Middle frontal gyrus (tissue), 1 donor: ENCODE data around the gene RCAN2.

Experiments
- DNase-seq: peaks from one replicate; pipeline ENCODE4 v3.0.0-alpha.2; 2015; ENCODE audit warnings: low spot score; ENCODE audit errors: extremely low spot score

The RCAN2 gene

DNA sequence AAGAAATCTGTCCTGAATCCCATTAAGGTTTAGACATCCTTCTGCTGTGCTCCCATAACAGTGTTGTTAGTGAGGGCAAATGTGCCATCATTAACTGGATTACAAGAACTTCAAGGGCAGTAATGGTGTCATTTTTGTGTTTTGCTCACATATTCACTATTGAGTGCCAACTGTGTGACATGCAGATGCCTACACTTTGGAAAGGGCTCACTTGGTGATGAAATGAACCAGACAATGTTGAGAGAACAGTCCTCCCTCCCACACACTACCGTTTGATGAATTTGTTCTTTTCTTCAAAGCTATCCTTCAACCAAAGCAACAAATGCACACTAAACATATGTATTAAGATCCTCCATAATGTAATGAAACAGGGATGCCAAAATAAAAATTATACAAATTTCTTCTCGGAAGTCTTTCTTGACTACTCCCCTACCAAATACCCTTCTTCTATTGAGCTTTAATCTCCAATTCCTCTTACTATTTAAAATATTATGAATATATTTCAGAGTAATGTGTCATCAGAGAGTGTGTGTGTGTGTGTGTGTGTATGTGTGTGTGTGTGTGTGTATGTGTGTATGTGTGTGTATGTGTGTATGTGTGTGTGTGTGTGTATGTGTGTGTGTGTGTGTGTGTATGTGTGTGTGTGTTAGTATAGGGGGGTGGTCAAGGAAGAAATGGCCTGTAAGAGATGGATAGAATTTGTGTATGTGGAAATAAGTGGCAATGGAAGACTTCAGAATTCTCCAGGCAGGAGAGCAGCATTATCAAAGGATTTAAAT is 228.1 kb downstream of the RCAN2 start:
- DNase-seq = no peak

GRCh38 chr6:46258249-46258648 is 233.0 kb downstream of the RCAN2 start:
- no peak for DNase-seq

DNA sequence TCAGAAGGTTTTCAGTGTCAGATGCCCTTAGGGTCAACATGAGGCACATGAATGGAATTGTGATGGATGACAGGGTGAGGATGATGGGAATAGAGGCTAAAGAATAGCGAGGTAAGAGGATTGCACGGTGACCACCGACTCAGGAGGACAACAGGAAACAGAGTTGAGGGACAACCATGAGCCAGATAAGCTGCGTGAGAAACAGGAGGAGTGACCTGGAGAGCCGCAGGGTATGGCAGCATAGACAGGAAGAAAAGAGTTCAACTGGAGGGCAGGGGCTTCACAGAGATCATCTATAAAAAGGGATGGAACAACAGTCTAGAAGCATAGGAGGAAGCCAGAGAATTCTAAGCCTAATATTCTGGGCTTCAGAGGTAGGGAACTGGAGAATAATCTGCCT is 235.7 kb downstream of the RCAN2 start:
- DNase-seq = no peak

GRCh38 chr6:46254946-46255345 is 236.3 kb downstream of the RCAN2 start:
- no peak for DNase-seq

- DNase-seq = no peak
Measured at GRCh38 chr6:46254331-46254730, 236.9 kb downstream of the RCAN2 start.

DNA sequence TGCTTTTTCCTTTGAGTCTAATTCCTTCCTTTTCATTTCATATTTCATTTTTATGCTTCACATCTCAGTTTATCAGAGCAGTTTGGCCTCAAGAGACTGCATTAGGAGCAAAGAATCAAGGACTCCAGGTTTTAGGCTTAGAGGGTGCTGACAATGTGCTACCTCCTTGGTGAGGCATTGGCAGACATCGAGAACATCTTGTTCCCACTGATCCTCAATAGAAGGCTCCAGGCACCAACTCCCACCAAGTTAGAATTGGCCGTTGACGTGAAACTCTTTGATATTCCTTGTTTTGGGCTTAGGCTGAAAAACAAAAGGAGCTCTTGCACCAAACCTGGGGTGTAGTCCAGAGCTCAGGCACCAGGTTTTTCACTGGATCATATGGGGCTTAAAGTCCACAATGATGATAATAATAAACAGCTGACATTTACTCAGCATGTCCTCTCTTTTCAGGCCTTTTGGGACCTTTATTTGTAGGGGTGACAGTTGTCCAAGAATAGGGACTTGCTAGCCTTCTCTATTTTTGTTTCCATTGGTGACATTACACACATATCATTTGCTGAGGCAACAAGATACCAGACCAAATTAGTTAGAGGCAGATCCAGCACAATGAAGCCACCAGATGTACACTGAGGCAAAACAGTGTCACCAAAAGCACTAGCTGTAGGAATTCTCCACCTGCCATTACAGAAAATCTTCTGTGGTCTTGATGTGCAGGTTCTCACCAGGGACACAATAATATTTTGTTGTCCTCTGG is 239.5 kb downstream of the RCAN2 start:
- DNase-seq = no peak

DNA sequence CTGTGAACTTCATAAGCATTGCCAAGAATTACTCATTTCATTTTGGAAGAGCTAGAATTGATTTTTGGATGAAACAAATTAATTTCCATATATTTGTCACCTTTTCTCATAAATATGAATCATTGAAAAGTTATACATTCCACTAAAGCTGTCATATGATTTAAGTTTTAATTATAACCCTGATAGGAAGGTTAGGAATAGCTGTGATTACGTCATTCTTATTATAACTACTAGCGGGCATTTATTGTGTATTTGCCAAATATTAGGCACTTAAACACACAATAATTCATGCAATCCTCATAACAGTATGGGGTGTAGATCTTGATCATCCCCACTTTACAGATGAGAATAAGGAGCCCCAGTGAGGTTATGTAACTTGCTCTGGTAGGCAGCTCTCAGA is 243.1 kb downstream of the RCAN2 start:
- DNase-seq = no peak

DNA sequence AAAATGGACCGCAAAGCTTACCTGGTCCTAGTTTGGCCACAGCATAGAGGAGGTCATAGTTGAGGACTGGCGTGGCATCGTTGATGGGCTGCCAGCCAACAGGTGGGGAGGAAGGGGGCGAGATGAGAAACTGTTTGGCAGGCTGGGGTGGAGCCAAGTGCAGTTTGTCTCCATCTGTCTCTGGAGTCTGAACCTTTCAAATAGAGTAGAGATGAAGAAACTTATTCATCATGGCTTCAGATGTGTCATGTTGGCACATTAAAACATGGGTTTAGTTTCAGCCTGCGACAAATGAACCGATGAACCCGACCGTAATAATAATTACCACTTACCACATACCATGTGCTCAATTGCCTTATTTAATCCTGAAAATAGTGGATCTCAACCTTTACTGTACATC is 244.5 kb downstream of the RCAN2 start:
- DNase-seq = no peak

- DNase-seq = no peak
Measured at GRCh38 chr6:46246081-46246480, 245.2 kb downstream of the RCAN2 start.

DNA sequence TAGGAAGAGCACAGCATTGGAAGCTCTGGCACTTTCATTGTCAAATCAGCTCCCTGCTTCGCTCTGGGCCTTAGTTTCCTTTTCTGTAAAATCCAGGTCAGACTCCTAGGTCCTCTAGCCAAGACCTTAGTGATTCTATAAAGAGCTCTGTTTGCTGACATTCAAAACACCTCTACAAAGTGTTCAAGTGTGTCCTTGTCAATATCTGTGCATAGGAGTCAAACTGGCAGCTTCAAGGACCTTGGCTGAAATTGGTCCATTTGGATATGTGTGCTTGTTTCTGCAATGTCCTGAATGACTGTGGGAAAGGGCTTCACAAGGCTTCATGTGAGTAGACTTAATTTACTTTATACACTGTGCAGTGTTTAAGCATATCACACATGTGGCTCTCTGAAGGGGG is 246.6 kb downstream of the RCAN2 start:
- DNase-seq = no peak

- DNase-seq = no peak
Measured at GRCh38 chr6:46243754-46244153, 247.5 kb downstream of the RCAN2 start.

DNA sequence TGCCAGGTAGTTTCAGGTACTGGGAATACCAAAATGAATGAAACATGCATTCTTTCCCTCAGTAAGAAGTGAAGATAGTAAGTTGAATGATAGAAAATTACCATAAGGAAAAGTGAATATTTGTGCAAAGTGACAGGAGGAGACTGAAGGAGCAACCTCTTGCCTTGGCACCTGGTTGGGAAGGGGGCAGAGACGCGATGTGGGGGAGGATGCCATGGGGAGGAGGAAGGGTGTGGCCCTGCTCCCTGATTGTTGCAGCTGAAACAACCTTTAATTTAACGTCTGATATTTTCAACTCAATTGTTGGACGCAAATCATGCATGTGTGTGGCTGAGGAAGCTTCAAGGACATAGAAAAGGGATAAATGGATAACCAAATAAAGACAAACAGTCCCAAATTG is 248.3 kb downstream of the RCAN2 start:
- DNase-seq = no peak

GRCh38 chr6:46240866-46241565 is 250.2 kb downstream of the RCAN2 start:
- DNase-seq = no peak

DNA sequence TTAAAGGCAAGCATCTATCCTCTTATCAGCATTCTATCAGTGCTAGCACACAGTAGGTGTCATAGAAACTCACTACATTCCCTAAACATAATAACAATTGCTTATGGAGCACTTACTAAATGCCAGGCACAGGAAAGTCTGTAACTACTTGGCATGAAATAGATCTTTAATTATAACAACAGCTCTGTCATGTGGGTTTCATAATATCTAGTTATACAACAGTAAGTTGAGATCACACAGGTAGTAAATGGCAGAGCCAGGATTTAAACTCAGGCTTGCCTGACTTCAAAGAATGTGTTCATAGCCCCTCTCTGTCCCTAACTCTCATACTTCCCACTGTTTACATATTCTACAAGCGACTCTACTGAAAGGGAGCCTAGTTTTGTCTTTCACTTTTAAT is 254.5 kb downstream of the RCAN2 start:
- DNase-seq = no peak

DNA sequence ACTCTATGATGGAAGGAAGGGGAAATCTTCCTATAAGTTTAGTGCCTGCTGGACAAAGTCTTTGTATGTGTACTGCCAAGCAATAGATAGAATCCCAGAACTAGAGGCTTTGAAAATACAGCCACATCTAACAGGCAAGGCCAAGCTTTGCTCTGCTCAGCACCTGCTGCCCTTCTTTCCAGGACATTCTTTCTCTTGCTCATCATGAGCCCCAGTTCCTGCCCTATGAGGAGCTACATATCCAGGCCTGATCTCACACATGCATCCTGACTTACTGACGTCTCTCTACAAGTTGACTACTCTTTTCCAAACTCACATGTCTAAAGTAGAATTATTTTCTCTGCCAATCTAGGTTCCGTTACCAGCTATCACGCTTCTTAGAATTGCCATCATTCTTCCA is 256.0 kb downstream of the RCAN2 start:
- no peak for DNase-seq

- no peak for DNase-seq
Measured at GRCh38 chr6:46234700-46235099, 256.5 kb downstream of the RCAN2 start.

GRCh38 chr6:46234156-46234556 is 257.1 kb downstream of the RCAN2 start:
- DNase-seq = no peak

- no peak for DNase-seq
Measured at GRCh38 chr6:46233129-46233528, 258.1 kb downstream of the RCAN2 start.

- no peak for DNase-seq
Measured at GRCh38 chr6:46222286-46222685, 269.0 kb downstream of the RCAN2 start.

- peak; percentile 44 for DNase-seq
Measured at GRCh38 chr6:46221222-46221793, 269.9 kb downstream of the RCAN2 start.

- DNase-seq = no peak
Measured at GRCh38 chr6:46220352-46221221, 270.7 kb downstream of the RCAN2 start.
